AG04450 (cell line): ENCODE results near the gene PRRG2. TPM values are rescaled to one million over a fixed set of nuclear protein-coding genes. Genes with fewer than 3 reads are reported as not detected.
A peak's percentile ranks its signal among the peaks of the same experiment; 100 is the strongest.

Experiments used
- CTCF ChIA-PET: fragments of 300-600, 350-600 bp; formaldehyde crosslinking; extraction: SDS; loops from one replicate; lab custom pipeline; 2022; ENCODE audit warnings: antibody characterized with exemption, inconsistent platforms; lab: Charles Lee
- POLR2A ChIA-PET: fragments of 350-600 bp; formaldehyde crosslinking; extraction: SDS; loops from one replicate; lab custom pipeline; 2021; ENCODE audit warnings: antibody characterized with exemption, inconsistent platforms; lab: Yijun Ruan, JAX
- DNase-seq: peaks from one replicate; pipeline ENCODE4 v3.0.0-alpha.2; 2011; ENCODE audit warnings: low read depth, low spot score
- H3K27ac ChIP-seq: one replicate; pipeline ENCODE4 v1.5.1; 2012; ENCODE audit warnings: low read depth, low read length, control low read depth
- H3K27me3 ChIP-seq: one replicate; pipeline ENCODE4 v1.6.0; 2012; ENCODE audit warnings: low read length; ENCODE audit not compliant: control insufficient read depth, insufficient read depth
- H3K4me3 ChIP-seq: 2 replicates; pipeline ENCODE4 v1.5.1; 2011; ENCODE audit warnings: mild to moderate bottlenecking, low read depth, low read length, control low read depth
- H3K9me3 ChIP-seq: 2 replicates; pipeline ENCODE4 v1.5.1; 2012; ENCODE audit warnings: low read length; ENCODE audit not compliant: control insufficient read depth, insufficient read depth
- CTCF ChIP-seq: IDR thresholded peaks from 2 replicates; pipeline ENCODE4 v1.5.1; 2011; ENCODE audit warnings: low read depth, low read length, control low read depth, inconsistent platforms
- polyA plus RNA-seq: library from polyadenylated mRNA; depleted of rRNA; stranded (reverse); fragments of >200 nt; gene quantifications from 2 replicates; pipeline ENCODE4 v1.2.3, GENCODE V29; 2011

PRRG2 gene
- polyA plus RNA-seq, 1 experiment: 0.35 TPM

- ChIA-PET POLR2A (interaction anchor here (0.6 kb wide), 1 partner anchor 72 kb away, joined by 4 read pairs; no protein-coding TSS in a partner anchor), CTCF (interaction anchor here (0.5 to 4.0 kb wide), 28 partner anchors 9 to 781 kb away, joined by 3 to 75 read pairs (median 6); partner anchors contain the start of genes NOSIP, PRRG2, RRAS and SCAF1)
- Histone ChIP-seq H3K9me3 (no peaks in the 10 kb centered on the region), H3K27me3 (no peaks in the 10 kb centered on the region), H3K4me3 (no peak overlapping the region), H3K27ac (no peak overlapping the region)
- TF ChIP-seq CTCF: no peak
- no peak for DNase-seq
Measured at GRCh38 chr19:49570997-49571676, 10.0 kb upstream of the PRRG2 start.

- ChIA-PET CTCF (interaction anchor here (0.6 kb wide), 1 partner anchor 14 kb away, joined by 6 read pairs; no protein-coding TSS in a partner anchor), POLR2A (no interaction called here)
- H3K4me3 ChIP-seq: no peak overlapping the region
- no peak for DNase-seq
- H3K9me3 ChIP-seq: no peaks in the 10 kb centered on the region
- no peak for TF ChIP-seq CTCF
- no peak overlapping the region for H3K27ac ChIP-seq
- no peaks in the 10 kb centered on the region for H3K27me3 ChIP-seq
Measured at GRCh38 chr19:49573009-49573408, 8.1 kb upstream of the PRRG2 start.

GRCh38 chr19:49573425-49573824, 7.7 kb upstream of the PRRG2 start:
- no peaks in the 10 kb centered on the region for H3K27me3 ChIP-seq
- no peak overlapping the region for H3K27ac ChIP-seq
- no peak for DNase-seq
- POLR2A ChIA-PET: no interaction called here
- no peak for TF ChIP-seq CTCF
- no peak overlapping the region for H3K4me3 ChIP-seq
- no peaks in the 10 kb centered on the region for H3K9me3 ChIP-seq
- CTCF ChIA-PET: interaction anchor here (0.6 to 0.7 kb wide), 2 partner anchors 13 to 52 kb away, joined by 3 to 6 read pairs; no protein-coding TSS in a partner anchor

GRCh38 chr19:49574206-49574755, 6.8 kb upstream of the PRRG2 start:
- Histone ChIP-seq H3K9me3 (no peaks in the 10 kb centered on the region), H3K4me3 (no peak overlapping the region), H3K27me3 (no peaks in the 10 kb centered on the region), H3K27ac (no peak overlapping the region)
- no peak for DNase-seq
- POLR2A ChIA-PET: interaction anchor here (1.0 kb wide), 1 partner anchor 25 kb away, joined by 3 read pairs; no protein-coding TSS in a partner anchor
- TF ChIP-seq CTCF: no peak
- CTCF ChIA-PET: interaction anchor here (0.7 to 1.0 kb wide), 2 partner anchors 28 to 51 kb away, joined by 3 to 4 read pairs; no protein-coding TSS in a partner anchor

- POLR2A ChIA-PET: interaction anchor here (0.6 to 3.0 kb wide), 5 partner anchors 11 to 68 kb away, joined by 3 to 25 read pairs (median 5); partner anchors contain the start of genes PRR12, RRAS and SCAF1
- peak overlapping the region; percentile 97 for H3K4me3 ChIP-seq
- CTCF ChIA-PET: interaction anchor here (1.0 to 3.7 kb wide), 3 partner anchors 9 to 128 kb away, joined by 3 to 53 read pairs (median 9); partner anchors contain the start of gene PIH1D1
- DNase-seq: no peak
- H3K27me3 ChIP-seq: no peaks in the 10 kb centered on the region
- H3K27ac ChIP-seq: no peak overlapping the region
- no peaks in the 10 kb centered on the region for H3K9me3 ChIP-seq
- TF ChIP-seq CTCF: no peak
Measured at GRCh38 chr19:49579193-49579592, 1.9 kb upstream of the PRRG2 start.
